ENCODE measurements around the gene LRP1-AS.

Gene LRP1-AS

DNA sequence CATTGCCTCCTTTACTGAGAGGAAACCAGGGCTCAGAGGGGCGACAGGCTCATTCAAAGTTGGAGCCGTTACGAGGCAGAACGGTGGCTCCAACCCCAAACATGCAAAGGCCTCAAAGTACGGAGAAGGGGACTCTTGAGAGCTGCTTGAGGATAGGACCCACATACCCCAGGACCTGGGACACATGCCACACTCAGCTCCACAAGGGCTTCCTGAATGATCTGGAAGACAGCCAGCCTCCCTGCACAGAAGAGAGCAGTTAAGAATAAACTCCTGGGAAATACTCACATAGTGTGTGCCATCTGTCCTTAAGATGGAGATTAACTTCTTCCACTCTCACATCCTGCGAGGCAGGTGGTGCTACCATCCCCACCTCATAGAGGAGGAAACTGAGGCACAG is 42.6 kb upstream of the LRP1-AS start:
- TF ChIP-seq, protein P1, sequence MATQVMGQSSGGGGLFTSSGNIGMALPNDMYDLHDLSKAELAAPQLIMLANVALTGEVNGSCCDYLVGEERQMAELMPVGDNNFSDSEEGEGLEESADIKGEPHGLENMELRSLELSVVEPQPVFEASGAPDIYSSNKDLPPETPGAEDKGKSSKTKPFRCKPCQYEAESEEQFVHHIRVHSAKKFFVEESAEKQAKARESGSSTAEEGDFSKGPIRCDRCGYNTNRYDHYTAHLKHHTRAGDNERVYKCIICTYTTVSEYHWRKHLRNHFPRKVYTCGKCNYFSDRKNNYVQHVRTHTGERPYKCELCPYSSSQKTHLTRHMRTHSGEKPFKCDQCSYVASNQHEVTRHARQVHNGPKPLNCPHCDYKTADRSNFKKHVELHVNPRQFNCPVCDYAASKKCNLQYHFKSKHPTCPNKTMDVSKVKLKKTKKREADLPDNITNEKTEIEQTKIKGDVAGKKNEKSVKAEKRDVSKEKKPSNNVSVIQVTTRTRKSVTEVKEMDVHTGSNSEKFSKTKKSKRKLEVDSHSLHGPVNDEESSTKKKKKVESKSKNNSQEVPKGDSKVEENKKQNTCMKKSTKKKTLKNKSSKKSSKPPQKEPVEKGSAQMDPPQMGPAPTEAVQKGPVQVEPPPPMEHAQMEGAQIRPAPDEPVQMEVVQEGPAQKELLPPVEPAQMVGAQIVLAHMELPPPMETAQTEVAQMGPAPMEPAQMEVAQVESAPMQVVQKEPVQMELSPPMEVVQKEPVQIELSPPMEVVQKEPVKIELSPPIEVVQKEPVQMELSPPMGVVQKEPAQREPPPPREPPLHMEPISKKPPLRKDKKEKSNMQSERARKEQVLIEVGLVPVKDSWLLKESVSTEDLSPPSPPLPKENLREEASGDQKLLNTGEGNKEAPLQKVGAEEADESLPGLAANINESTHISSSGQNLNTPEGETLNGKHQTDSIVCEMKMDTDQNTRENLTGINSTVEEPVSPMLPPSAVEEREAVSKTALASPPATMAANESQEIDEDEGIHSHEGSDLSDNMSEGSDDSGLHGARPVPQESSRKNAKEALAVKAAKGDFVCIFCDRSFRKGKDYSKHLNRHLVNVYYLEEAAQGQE (IDR thresholded peaks at IDR 0.05; ENCODE audit: insufficient read depth in 1 of 2, low read depth in 2 of 2, low read length in 2 of 2), result no peak
- TF ChIP-seq POLR2AphosphoS5 (IDR thresholded peaks at IDR 0.05; ENCODE audit: low read depth, low read length) (no peak), TAF1 (IDR thresholded peaks at IDR 0.05; ENCODE audit: borderline replicate concordance, insufficient read depth, low read length) (no peak), SIN3A (IDR thresholded peaks at IDR 0.05; ENCODE audit: borderline replicate concordance, insufficient read depth, low read length) (no peak), FOXP2 (optimal IDR thresholded peaks at IDR 0.05; ENCODE audit: borderline replicate concordance, extremely low read depth, extremely low read length, insufficient read depth) (no peak)

DNA sequence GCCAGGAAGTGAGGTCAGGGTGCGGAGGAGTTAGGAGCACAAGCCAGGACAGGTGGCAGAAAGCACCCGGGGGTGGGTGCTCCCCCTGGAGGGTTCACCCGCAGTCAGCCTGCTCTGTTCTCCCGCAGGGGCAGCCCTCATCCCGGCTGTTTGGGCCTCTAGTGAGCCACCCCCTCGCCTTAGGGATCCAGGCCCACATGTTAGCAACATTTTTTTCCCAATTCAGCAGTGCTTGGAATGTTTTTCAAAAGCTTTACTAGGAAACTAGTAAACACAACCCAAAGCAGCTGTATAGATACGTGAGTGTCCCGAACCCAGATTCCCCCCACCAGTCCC is 40.6 kb upstream of the LRP1-AS start:
- TF ChIP-seq POLR2AphosphoS5 (IDR thresholded peaks at IDR 0.05; ENCODE audit: low read depth, low read length) (no peak), FOXP2 (optimal IDR thresholded peaks at IDR 0.05; ENCODE audit: borderline replicate concordance, extremely low read depth, extremely low read length, insufficient read depth) (no peak), TAF1 (IDR thresholded peaks at IDR 0.05; ENCODE audit: borderline replicate concordance, insufficient read depth, low read length) (no peak), SIN3A (IDR thresholded peaks at IDR 0.05; ENCODE audit: borderline replicate concordance, insufficient read depth, low read length) (no peak)
- TF ChIP-seq, protein P1 (IDR thresholded peaks at IDR 0.05; ENCODE audit: insufficient read depth in 1 of 2, low read depth in 2 of 2, low read length in 2 of 2), result no peak

DNA sequence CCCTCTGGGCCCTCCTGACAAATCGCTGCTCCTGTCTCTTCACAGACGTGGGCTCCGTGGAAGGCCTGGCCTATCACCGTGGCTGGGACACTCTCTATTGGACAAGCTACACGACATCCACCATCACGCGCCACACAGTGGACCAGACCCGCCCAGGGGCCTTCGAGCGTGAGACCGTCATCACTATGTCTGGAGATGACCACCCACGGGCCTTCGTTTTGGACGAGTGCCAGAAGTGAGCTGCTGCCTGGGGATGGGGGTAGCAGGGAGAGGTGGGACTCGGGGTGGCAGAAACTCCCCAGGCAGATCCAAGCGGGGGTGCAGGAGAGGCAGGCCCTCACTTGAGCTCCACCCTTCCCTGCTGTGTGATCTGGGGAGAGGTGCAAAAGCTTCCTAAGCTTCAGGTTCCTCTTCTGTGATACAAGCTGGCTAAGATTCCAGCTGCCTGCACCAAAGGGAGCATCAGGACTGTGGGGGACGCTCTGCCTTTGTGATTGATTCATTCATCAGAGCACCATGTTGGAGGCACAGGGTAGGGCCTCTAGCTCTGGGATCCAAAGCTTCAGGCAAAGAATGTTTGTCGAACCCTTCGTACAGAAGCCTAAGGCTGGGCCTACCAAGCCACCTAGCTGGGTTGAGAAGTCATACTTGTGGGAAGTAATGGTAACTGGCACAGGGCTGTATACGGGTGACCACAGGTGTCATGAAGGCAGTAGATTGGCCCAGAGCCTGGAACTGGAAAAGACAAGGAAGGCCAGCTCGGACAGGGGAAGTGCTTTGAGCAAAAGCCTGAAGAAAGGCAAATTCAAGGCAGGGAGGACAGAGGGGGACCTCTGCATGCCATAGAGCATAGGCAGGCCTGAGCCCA is 40.0 kb upstream of the LRP1-AS start:
- TF ChIP-seq POLR2AphosphoS5 (IDR thresholded peaks at IDR 0.05; ENCODE audit: low read depth, low read length) (no peak), SIN3A (IDR thresholded peaks at IDR 0.05; ENCODE audit: borderline replicate concordance, insufficient read depth, low read length) (no peak), TAF1 (IDR thresholded peaks at IDR 0.05; ENCODE audit: borderline replicate concordance, insufficient read depth, low read length) (no peak), FOXP2 (optimal IDR thresholded peaks at IDR 0.05; ENCODE audit: borderline replicate concordance, extremely low read depth, extremely low read length, insufficient read depth) (no peak)
- TF ChIP-seq, protein P1 (IDR thresholded peaks at IDR 0.05; ENCODE audit: insufficient read depth in 1 of 2, low read depth in 2 of 2, low read length in 2 of 2), result no peak

DNA sequence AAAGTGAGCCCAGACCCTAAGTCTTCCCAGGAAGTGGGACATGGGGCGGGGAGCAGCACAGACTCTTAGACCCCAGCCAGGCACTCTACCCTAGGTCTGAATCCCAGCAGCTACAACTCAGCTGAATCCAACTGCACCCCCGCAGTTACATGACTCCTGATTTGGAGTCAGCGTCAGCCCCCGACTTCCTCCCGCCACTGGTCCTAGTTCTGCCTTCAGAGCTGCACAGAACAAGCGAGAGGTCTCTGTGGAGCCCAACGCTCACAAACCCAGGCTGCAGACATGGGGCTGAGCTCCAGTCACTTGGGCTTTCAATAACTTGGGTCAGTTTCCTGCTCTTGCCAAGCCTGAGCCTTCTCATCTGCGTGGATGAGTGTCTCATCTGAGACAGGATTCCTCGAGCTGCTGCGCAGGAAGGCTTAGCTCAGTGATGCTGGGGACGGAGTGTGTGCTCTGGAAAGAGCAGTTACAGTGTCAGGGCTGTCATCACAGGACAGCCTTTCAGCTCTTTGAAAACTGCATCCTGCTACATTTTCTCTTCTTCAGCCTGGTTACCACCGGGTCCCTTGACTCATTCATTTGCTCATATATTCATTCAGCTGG is 38.6 kb upstream of the LRP1-AS start:
- TF ChIP-seq TAF1 (IDR thresholded peaks at IDR 0.05; ENCODE audit: borderline replicate concordance, insufficient read depth, low read length) (no peak), SIN3A (IDR thresholded peaks at IDR 0.05; ENCODE audit: borderline replicate concordance, insufficient read depth, low read length) (no peak), POLR2AphosphoS5 (IDR thresholded peaks at IDR 0.05; ENCODE audit: low read depth, low read length) (no peak), FOXP2 (optimal IDR thresholded peaks at IDR 0.05; ENCODE audit: borderline replicate concordance, extremely low read depth, extremely low read length, insufficient read depth) (no peak)
- TF ChIP-seq, protein P1 (IDR thresholded peaks at IDR 0.05; ENCODE audit: insufficient read depth in 1 of 2, low read depth in 2 of 2, low read length in 2 of 2), result no peak

All from PFSK-1 (cell line).